HepG2 (cell line): ENCODE results near the gene SLC20A1. TPM values are rescaled to one million over a fixed set of nuclear protein-coding genes. Genes with fewer than 3 reads are reported as not detected.

Source experiments
- ELF3 ChIP-seq: IDR thresholded peaks from 2 replicates; pipeline ENCODE4 v1.6.1; 2016; ENCODE audit warnings: missing genetic modification reagents, missing compliant biosample characterization
- ESRRA ChIP-seq: sonication (generic); formaldehyde crosslinking; IDR thresholded peaks from 2 replicates; pipeline ENCODE4 v1.5.1; 2020; ENCODE audit warnings: mild to moderate bottlenecking, low read depth, missing genetic modification reagents
- JUNB ChIP-seq: sonication (generic); formaldehyde crosslinking; IDR thresholded peaks from 2 replicates; pipeline ENCODE4 v1.8.0; 2022; ENCODE audit warnings: missing genetic modification reagents, mild to moderate bottlenecking, borderline replicate concordance
- NPAS2 ChIP-seq: sonication (generic); formaldehyde crosslinking; IDR thresholded peaks from 2 replicates; pipeline ENCODE4 v1.8.0; 2022; ENCODE audit warnings: mild to moderate bottlenecking, missing genetic modification reagents, borderline replicate concordance
- PAF1 ChIP-seq: IDR thresholded peaks from 2 replicates; pipeline ENCODE4 v1.6.1; 2016; ENCODE audit warnings: missing genetic modification reagents, missing compliant biosample characterization
- RFX5 ChIP-seq: IDR thresholded peaks from 2 replicates; pipeline ENCODE4 v1.6.1; 2011; ENCODE audit warnings: low read depth, low read length, improper control_type of control experiment
- SALL1 ChIP-seq: sonication (generic); formaldehyde crosslinking; IDR thresholded peaks from 2 replicates; pipeline ENCODE4 v1.8.0; 2022; ENCODE audit warnings: mild to moderate bottlenecking, missing genetic modification reagents
- SATB2 ChIP-seq: sonication (generic); formaldehyde crosslinking; IDR thresholded peaks from 2 replicates; pipeline ENCODE4 v1.5.0; 2020; ENCODE audit warnings: missing genetic modification reagents
- SIX1 ChIP-seq: sonication (generic); formaldehyde crosslinking; IDR thresholded peaks from 2 replicates; pipeline ENCODE4 v1.4.0; 2020; ENCODE audit warnings: missing genetic modification reagents, borderline replicate concordance
- SOX5 ChIP-seq: IDR thresholded peaks from 2 replicates; pipeline ENCODE4 v1.6.1; 2016; ENCODE audit warnings: borderline replicate concordance
- XRCC5 ChIP-seq: fragments of 200-400 bp; formaldehyde crosslinking; optimal IDR thresholded peaks from 2 replicates; pipeline ENCODE3; 2017; ENCODE audit warnings: mild to moderate bottlenecking, low read length
- YEATS4 ChIP-seq: sonication (generic); formaldehyde crosslinking; IDR thresholded peaks from 2 replicates; pipeline ENCODE4 v1.4.0; 2020; ENCODE audit warnings: missing genetic modification reagents, borderline replicate concordance
- ZNF337 ChIP-seq: sonication (generic); formaldehyde crosslinking; IDR thresholded peaks from 2 replicates; pipeline ENCODE4 v1.5.1; 2020; ENCODE audit warnings: missing genetic modification reagents, low read depth, mild to moderate bottlenecking, borderline replicate concordance
- ZNF446 ChIP-seq: sonication (generic); formaldehyde crosslinking; IDR thresholded peaks from 2 replicates; pipeline ENCODE4 v1.5.0; 2020; ENCODE audit warnings: mild to moderate bottlenecking, missing genetic modification reagents
- ZNF501 ChIP-seq: sonication (generic); formaldehyde crosslinking; IDR thresholded peaks from 2 replicates; pipeline ENCODE4 v1.5.1; 2020; ENCODE audit warnings: mild to moderate bottlenecking, moderate library complexity, missing genetic modification reagents
- ZNF598 ChIP-seq: sonication (generic); formaldehyde crosslinking; IDR thresholded peaks from 2 replicates; pipeline ENCODE4 v1.5.1; 2020; ENCODE audit warnings: mild to moderate bottlenecking, missing genetic modification reagents, borderline replicate concordance
- ZNF776 ChIP-seq: sonication (generic); formaldehyde crosslinking; IDR thresholded peaks from 2 replicates; pipeline ENCODE4 v1.4.0; 2020; ENCODE audit warnings: mild to moderate bottlenecking, missing genetic modification reagents
- polyA plus RNA-seq, 8 experiments: library from polyadenylated mRNA; depleted of rRNA in 3 of 8; stranded (reverse) in 7 of 8; unstranded in 1 of 8; fragments of >200 nt; fragmentation: Illumina TruSeq in 4 of 8; extraction: Trizol in 4 of 8; gene quantifications; 2 replicates each; pipeline versions ENCODE4 v1.2.1 to v1.2.3, GENCODE V29; 2011 to 2016; ENCODE audit warnings: low read depth in 4 of 8, missing spikeins in 1 of 8, mixed read lengths in 1 of 8; ENCODE audit not compliant: insufficient read depth in 1 of 8
- total RNA-seq, 5 experiments: library from RNA; depleted of rRNA; stranded (reverse); fragments of >200 nt; fragmentation: Illumina TruSeq; extraction: Trizol; gene quantifications; 2 replicates each; pipeline ENCODE4 v1.2.3, GENCODE V29; 2016; ENCODE audit warnings: low read depth in 1 of 5
- TF ChIP-seq, protein P1 (sequence below): sonication (generic); formaldehyde crosslinking; IDR thresholded peaks from 2 replicates; pipeline ENCODE4 v1.4.0; 2020; ENCODE audit warnings: missing genetic modification reagents
- TF ChIP-seq, protein P2 (sequence below): sonication (generic); formaldehyde crosslinking; IDR thresholded peaks from 2 replicates; pipeline ENCODE4 v1.5.1; 2020; ENCODE audit warnings: mild to moderate bottlenecking, missing genetic modification reagents, moderate library complexity
- TF ChIP-seq, protein P3 (sequence below): sonication (generic); formaldehyde crosslinking; IDR thresholded peaks from 2 replicates; pipeline ENCODE4 v1.4.0; 2020; ENCODE audit warnings: missing genetic modification reagents
- TF ChIP-seq, protein P4 (sequence below): sonication (generic); formaldehyde crosslinking; IDR thresholded peaks from 2 replicates; pipeline ENCODE4 v1.5.1; 2020; ENCODE audit warnings: missing genetic modification reagents, mild to moderate bottlenecking, borderline replicate concordance

The SLC20A1 gene
- total and polyA plus RNA-seq, 2 of the 13 experiments (the other 11 are each of a cell fraction or from before 2014, with no cell fraction given): 54.0 to 85.9 TPM

DNA sequence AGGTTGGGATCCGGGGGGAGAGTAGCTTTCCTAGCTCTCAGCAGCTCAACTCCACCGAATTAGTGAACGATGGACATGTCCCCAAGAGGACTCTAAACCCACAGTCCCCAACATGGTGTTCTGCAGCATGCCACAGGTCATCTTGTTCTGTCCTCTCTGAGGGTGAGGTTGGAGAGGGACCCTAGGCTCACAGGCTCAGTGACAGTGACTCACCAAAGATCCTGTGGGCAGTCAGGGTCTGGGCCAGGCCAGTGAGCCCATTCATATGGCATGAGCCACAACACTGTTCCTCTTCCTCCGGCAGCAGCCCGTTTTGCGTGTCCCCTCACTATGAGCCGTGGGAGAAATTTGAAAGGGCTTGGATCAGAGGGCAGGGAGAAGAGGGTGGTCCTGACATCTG lies 2.8 kb upstream of the SLC20A1 start (continued):
- TF ChIP-seq, protein P1, sequence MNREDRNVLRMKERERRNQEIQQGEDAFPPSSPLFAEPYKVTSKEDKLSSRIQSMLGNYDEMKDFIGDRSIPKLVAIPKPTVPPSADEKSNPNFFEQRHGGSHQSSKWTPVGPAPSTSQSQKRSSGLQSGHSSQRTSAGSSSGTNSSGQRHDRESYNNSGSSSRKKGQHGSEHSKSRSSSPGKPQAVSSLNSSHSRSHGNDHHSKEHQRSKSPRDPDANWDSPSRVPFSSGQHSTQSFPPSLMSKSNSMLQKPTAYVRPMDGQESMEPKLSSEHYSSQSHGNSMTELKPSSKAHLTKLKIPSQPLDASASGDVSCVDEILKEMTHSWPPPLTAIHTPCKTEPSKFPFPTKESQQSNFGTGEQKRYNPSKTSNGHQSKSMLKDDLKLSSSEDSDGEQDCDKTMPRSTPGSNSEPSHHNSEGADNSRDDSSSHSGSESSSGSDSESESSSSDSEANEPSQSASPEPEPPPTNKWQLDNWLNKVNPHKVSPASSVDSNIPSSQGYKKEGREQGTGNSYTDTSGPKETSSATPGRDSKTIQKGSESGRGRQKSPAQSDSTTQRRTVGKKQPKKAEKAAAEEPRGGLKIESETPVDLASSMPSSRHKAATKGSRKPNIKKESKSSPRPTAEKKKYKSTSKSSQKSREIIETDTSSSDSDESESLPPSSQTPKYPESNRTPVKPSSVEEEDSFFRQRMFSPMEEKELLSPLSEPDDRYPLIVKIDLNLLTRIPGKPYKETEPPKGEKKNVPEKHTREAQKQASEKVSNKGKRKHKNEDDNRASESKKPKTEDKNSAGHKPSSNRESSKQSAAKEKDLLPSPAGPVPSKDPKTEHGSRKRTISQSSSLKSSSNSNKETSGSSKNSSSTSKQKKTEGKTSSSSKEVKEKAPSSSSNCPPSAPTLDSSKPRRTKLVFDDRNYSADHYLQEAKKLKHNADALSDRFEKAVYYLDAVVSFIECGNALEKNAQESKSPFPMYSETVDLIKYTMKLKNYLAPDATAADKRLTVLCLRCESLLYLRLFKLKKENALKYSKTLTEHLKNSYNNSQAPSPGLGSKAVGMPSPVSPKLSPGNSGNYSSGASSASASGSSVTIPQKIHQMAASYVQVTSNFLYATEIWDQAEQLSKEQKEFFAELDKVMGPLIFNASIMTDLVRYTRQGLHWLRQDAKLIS (CRISPR knock-in tag): no peak
- TF ChIP-seq PAF1 (CRISPR knock-in tag) (no peak), SOX5 (no peak), XRCC5 (peak; percentile 44), JUNB (no peak), SIX1 (CRISPR knock-in tag) (no peak), ESRRA (CRISPR knock-in tag) (no peak), ZNF446 (no peak), ELF3 (CRISPR knock-in tag) (peak; percentile 18; the same call in 1 of the 2 replicates), SATB2 (CRISPR knock-in tag) (no peak), ZNF776 (CRISPR knock-in tag) (no peak), SALL1 (CRISPR knock-in tag) (peak; percentile 25; the same call in 1 of the 2 replicates), NPAS2 (CRISPR knock-in tag) (no peak), ZNF598 (CRISPR knock-in tag) (0 out of 2 replicates have a peak, but pooled peaks have one; percentile 44), ZNF501 (CRISPR knock-in tag) (0 out of 2 replicates have a peak, but pooled peaks have one; percentile 7), ZNF337 (CRISPR knock-in tag) (peak; percentile 26; the same call in 1 of the 2 replicates), RFX5 (no peak), YEATS4 (CRISPR knock-in tag) (no peak)
- TF ChIP-seq, protein P2, sequence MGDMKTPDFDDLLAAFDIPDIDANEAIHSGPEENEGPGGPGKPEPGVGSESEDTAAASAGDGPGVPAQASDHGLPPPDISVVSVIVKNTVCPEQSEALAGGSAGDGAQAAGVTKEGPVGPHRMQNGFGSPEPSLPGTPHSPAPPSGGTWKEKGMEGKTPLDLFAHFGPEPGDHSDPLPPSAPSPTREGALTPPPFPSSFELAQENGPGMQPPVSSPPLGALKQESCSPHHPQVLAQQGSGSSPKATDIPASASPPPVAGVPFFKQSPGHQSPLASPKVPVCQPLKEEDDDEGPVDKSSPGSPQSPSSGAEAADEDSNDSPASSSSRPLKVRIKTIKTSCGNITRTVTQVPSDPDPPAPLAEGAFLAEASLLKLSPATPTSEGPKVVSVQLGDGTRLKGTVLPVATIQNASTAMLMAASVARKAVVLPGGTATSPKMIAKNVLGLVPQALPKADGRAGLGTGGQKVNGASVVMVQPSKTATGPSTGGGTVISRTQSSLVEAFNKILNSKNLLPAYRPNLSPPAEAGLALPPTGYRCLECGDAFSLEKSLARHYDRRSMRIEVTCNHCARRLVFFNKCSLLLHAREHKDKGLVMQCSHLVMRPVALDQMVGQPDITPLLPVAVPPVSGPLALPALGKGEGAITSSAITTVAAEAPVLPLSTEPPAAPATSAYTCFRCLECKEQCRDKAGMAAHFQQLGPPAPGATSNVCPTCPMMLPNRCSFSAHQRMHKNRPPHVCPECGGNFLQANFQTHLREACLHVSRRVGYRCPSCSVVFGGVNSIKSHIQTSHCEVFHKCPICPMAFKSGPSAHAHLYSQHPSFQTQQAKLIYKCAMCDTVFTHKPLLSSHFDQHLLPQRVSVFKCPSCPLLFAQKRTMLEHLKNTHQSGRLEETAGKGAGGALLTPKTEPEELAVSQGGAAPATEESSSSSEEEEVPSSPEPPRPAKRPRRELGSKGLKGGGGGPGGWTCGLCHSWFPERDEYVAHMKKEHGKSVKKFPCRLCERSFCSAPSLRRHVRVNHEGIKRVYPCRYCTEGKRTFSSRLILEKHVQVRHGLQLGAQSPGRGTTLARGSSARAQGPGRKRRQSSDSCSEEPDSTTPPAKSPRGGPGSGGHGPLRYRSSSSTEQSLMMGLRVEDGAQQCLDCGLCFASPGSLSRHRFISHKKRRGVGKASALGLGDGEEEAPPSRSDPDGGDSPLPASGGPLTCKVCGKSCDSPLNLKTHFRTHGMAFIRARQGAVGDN (CRISPR knock-in tag): peak; percentile 49
- TF ChIP-seq, protein P3, sequence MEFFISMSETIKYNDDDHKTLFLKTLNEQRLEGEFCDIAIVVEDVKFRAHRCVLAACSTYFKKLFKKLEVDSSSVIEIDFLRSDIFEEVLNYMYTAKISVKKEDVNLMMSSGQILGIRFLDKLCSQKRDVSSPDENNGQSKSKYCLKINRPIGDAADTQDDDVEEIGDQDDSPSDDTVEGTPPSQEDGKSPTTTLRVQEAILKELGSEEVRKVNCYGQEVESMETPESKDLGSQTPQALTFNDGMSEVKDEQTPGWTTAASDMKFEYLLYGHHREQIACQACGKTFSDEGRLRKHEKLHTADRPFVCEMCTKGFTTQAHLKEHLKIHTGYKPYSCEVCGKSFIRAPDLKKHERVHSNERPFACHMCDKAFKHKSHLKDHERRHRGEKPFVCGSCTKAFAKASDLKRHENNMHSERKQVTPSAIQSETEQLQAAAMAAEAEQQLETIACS (CRISPR knock-in tag): no peak
- TF ChIP-seq, protein P4, sequence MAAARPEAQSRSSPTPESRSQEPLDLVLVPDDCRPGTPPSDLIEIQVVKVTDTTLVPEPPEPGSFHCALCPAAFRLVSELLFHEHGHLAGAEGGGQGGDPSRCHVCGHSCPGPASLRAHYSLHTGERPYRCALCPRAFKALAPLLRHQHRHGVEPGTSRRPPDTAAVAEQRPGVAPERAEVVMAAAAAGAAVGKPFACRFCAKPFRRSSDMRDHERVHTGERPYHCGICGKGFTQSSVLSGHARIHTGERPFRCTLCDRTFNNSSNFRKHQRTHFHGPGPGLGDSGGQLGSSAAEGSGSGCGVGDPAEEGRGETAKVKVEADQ (CRISPR knock-in tag): no peak
